Stimulated activated CD4-positive, alpha-beta T cell treated with anti-CD3 and anti-CD28 coated beads, Interleukin-15, amount 100 ng/mL, for 48 hours (primary cell): ENCODE results near the gene MTURN.

Experiments used
- DNase-seq, 2 donors: peaks; one replicate each; pipeline ENCODE4 v3.0.0-alpha.2; 2020; ENCODE audit warnings: low read depth in 2 of 2

Gene MTURN

DNA sequence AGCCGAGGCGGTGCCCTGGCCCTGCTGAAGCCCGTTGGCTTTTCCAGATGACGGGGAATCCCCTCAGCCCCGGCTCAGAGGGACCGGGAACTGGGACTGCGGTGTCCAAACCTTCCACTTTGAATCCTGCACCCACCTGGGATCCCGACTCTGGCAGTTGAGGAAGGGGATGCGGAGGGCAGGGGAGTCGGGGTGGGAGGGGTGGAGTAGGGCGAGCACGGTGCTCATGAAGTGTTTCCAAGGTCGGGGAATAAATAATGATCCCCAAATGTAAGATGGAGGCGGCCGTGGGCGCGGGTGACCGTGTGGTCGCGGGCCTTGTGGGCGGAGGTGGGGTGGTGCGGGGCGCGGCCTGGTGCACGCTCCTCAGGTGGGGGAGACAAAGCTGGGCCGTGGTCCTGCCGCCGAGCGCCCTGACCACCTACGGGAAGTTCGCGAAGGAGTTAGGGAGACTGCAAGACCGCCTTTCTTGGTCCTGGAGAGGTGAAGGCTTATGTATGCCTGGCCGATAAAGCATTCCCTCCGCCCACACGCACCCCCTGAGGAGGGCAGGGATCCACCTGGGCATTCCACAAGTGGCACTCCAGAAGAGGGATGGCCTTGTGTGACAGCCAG, 1.4 kb downstream of the MTURN start:
- no peak for DNase-seq

DNA sequence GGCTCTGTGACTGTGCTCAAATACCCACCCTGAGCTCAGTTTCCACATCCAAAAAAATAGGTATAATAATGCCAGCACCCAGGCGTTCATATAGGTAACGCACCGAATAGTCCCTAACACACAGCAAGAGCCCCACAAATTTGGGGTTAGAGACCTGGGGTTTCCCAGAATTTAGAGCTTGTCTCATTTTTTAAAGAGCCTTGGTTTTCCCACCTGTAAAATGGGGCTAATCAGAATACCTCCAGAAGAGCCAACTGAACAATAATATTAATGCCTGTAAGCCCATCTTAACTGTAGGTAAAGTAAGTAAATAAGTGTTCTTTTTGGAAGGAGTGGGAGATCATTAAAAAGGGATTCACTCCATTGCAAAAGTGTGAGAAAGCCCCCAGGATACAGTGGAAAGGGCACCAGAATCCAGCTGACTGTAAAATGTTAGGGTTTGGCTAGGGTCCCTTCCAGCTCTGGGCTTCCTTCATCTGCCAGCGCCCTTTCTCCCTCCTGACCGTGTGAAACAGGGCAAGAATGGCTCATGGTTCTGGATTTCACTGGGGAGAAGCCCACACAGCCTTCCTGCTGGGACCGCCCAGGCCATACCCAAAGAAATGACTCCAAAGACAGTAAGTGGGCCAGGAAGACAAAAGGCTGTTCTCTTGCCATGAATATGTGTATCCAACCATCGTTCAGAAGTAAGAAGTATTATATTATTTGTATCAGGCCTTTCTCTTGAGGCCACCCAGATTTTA, 2.1 kb downstream of the MTURN start:
- no peak for DNase-seq

DNA sequence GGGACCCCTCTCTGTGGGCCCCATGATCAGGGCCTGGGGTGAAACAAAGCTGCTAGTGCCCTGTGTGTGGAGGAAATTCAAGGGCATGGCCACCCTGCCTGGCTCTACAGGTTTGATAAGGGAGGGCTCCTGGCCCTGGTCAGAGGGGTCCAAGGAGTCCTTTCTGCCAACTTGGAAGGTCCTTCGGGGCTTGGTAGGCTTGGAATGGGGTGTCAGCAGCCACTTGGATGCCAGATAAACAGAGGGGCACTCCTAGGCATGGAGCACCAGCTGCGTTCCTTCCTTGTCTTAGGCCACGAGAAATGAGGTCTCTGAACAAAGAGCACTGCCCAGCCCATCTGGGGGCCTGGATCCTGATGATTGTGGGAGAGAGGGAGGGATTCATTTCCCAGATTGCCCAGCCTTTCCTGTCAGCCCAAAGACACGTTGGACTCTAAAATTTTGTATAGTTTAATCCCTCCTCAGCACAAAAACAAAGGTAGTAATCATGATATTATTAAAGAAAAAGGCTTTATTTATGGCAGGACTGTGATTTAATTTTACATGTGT, 5.1 kb downstream of the MTURN start:
- no peak for DNase-seq

DNA sequence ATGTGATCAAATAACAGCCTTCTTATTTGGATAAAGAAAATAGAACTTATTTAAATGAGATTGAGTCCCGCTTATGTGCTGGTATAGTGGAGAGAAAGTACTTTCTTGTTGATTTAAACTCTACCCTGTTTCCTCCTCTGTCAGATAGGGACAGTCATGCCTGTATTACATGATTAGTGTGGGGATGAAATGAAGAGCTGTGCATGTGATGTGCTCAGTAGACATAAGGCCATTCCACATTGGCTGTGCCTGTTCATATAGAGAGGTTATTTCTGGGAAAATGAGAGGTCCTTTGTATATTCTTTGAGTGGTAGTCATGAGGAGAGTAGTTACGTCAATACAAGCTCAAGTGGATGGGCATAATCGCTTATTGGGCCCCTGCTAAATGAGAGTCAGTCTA, 5.7 kb downstream of the MTURN start:
- no peak for DNase-seq

DNA sequence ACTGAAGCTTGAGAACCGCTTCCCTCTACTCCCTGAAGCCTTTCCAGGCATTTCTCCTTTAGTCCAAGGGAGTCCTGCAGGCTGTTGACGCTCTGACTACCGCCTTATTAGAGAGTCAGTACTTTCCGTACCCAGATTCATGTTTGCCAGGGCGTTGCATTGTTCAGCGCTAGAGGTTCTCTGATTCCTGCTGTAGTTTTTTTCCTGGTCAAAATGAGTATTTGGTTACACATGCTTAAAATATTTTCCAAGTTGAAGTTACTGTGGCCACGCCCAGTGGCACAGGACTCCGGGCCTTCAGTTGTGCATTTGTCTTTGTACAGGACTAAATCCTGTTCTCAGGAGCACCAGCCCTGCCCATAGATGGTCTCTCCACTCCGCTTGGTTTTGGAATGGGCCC, 7.9 kb downstream of the MTURN start:
- no peak for DNase-seq

DNA sequence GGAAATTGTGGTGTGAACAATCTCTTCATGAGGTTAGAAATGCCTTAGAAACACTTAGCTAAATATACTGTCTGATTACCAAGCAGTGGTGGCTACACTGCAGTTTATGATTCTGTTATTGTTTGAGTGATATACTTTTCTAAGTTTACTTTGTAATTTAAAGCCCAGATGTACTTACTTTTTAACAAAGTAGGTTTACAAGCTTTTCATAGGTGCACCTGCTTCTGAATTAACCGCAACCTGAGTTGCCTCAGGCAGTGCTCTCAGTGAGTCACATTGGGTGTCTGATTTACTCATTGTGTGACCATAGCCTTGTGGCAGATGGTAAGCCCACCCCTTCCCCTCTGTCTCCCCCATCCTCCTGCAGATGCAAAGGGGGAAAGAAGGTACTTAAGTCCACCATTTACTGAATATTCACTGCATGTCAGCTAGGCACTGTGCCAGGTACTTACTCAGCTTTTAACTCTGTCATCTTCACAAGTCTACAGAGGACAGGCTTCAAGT, 9.0 kb downstream of the MTURN start:
- no peak for DNase-seq

DNA sequence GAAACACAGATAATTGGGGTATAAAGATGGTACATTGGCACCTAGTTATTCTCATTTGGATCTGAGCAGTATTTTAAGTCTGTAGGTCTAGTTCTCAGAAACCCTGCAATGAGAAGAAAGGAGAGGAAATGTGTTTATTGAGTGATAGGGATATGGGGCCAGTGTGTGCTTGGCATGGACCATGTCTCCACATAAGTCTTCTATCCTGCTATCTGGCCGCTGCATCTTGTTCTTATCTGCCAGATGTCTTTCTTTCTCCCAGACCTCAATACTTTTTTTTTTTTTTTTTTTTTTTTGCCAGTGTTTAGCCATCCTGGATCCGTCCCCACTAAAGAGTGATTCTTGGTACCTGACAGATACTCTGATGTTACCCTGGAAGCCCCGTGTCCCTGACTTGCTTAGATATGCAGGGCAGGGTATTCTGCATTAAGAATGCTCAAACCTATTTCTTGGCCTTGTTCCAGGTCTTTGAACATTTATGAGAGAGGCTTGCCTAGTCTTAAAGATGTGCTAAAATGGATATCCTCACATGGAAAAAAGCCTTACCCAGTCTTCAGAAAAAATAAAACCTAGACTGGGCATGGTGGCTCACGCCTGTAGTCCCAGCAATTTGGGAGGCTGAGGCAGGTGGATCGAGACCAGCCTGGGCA, 10.0 kb downstream of the MTURN start:
- DNase-seq = no peak

DNA sequence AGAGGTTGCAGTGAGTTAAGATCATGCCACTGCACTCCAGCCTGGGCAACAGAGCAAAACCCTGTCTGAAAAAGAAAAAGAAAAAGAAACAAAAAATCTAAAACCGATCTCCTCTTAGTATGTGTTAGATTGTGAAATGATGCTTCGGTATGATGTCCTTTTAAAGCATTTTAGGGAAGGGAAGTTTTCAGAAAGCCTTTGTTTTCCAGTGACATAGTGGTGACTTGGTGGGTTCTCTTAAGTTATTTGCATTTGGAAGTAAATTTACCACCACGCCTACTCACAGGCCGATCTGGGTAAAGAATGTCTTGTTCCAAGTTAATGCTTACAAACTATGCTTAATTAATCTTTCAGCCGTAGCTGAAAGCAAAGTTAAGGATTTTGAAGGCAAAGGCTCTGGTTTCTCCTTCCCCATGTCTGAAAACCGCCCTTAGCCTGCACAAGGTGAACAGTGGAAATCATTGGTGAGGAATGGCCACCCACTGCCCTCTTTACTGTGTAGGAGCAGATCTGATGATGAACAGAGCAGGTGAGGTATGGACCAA, 10.7 kb downstream of the MTURN start:
- DNase-seq = no peak

DNA sequence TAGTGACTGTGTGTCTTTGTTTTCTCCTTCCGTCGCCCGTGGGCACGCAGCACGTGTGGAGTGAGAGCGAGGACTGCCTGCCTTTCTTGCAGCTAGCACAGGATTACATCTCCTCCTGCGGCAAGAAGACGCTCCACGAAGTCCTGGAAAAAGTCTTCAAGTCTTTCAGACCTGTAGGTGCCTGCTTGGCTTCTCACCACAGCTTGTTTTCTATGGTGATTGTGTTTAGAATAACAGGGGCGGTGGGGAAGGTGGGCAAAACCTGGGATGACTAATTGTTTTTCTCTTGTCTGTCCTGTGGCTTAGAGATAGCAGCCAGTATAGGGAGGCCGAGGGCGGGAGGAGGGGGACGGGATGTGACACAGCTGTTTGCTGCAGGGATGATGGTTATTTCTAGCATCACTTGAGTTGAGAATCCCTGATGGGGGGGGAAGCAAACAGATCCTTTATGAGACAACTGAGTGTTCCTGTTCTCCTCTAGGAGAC, 11.4 kb downstream of the MTURN start:
- no peak for DNase-seq

DNA sequence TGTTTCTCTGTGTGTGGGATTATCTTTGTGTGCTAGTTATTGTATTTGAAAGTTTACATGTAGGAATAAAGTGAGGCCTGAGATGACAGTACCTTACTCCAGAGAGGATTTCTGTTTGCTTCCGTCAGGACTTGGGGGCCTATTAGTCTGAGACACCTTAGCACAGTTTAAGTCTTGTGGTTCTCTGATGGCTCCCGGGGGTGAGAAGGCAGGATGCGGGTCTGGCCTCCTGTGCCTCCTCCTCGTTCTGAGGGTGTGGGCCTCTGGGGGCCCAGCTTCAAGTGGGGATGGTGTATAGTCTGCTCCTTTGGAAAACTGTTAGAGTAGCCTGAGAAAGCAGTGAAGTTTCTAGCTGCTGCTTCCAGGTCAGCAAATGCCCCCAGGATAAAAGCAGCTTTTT, 12.4 kb downstream of the MTURN start:
- no peak for DNase-seq

DNA sequence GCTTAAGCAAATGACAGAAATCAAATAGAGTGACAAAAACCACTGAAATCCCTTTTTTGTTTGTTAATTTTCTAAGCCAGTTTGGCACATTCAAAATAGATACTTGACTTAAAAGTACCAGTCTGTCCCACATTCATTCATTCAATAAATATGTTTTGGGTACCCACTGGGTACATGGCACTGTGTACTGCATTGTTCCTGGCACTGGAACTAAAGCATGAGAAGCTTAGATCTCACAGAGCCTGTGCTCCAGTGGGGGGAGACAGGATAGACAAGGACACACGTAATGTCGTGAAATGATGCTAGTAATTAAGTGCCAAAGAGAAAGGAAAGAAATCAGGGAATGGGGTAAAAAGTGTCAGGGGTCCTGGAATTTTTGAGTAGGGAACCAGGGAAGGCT, 13.0 kb downstream of the MTURN start:
- no peak for DNase-seq

DNA sequence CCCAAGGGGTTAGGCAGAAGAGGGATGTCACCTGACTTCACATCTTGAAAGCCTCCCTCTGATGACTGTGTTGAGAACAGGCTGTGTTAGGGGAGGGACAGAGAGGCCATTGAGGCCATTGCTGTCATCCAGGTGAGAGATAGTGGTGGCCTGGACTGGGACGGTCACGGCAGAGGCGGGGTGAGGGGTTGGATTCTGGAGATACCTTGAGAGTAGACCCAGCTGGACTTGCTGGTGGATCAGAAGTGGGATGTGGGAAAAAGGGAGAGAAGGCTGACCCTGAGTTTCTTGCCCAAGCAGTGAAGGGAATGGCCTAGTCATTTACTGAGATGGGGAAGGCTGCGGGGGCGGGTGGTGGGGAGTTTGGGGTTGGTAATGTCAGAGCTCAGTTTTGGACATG, 13.6 kb downstream of the MTURN start:
- DNase-seq = no peak

DNA sequence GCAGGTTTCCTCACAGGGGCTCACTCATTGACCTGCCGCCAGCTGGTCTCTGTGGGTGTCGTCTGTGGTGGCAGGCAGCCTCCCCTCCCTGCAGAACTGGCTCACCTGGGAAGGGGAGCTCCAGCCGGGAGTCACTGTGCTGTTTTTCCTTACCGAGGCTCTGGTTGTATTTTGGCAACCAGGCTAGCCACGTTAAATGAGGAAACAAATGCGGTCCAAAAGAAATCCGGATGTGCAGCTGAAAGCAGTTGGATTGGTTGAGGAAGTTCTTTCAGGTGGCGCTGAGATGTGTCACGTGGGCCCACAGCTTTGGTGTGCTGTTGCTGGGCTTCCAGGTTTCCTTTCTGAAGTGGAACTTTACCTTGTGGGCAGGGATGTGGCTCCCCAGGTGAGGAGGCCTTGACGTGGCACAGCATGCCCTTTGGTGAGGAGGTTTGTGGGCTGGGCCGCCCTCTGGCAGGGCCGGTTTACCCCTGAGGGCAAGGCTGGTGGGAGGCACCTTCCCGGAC, 14.2 kb downstream of the MTURN start:
- no peak for DNase-seq

DNA sequence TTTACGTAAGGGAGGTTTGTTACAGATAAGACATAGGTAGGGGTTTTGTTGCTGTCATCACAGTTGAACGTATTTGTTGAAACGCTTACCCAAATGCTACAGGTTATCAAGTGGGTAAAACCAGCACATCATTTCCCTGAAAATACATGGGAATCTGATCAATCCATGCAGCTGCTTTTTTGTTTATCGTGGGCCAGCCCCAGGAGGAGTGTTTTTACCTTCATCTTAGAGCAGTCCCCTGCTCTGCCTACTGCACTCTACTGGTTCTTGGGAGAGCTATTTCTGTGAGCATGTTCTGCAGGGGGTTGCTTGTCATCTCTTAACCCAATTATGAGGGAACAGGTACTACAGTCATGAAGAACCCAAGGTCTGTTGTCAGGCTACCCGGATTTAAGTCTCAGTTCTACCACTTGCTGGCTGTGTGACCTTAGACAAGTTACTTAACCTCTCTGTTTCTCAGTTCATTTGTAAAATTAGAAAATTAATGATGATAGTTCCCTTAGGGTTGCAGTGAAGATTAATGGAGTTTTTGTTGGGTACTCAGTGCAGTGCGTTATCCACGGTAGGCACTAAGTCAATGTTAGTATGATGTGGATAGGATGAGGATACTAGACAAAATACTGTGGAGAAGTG, 15.0 kb downstream of the MTURN start:
- no peak for DNase-seq

DNA sequence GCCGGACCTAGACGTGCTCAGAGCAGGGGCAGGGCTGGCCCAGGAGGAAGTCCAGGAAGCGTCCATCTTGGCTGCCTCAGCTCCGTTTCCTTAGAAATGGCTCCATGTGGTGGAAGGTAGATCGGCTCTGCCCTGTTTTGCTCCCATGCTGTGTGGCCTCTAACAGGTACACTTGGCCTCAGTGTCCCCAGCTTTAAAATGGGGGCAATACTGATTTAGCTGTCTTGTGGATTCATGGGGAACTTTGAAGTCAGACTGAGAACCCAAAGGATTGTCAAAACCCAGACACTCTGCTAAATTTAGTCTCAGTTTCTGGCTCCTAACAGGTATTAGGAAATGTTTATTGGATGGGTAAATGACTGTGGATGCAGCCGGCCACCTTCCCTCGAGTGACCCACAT, 15.9 kb downstream of the MTURN start:
- DNase-seq = no peak

DNA sequence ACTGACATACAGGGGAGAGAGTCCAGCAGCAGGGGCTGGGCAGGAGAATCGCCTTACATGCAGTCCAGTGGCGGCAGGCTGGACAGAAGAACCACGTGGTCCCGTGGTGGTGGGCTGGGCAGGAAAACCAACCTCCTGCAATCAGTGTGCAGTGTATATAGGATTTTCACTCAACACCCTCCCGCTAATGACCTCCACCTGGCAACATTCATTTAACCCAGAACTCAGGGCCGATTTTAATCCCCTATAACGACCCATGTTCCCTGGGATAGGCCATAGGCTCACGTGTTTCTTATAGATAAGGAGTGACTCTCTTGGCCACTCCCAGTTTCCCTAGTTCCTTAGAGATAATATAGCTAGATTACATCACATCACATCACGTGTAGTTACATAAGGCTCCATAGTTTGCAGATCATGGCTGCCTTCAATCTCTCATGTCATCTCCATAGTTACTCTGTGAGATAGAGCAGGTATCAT, 19.4 kb downstream of the MTURN start:
- DNase-seq = no peak

DNA sequence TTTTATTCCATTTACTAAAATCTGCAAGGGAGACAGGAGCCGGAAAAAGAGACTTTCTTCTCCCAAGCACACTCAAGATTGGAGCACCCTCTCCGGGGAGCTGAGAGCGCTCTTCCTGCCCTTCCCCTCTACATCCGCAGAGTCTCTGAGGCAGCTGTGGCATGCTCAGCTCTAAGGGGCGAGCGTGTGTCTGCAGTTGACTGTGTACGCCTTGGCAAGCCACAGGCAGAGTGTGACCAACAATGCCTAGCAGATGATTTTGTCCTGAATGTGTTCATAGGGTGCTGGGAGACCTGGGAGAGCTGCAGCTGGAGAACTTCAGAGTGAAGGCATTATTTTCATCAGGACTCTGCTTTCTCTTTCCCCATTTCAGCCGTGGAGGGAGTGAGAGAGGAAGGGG, 20.7 kb downstream of the MTURN start:
- DNase-seq = no peak

DNA sequence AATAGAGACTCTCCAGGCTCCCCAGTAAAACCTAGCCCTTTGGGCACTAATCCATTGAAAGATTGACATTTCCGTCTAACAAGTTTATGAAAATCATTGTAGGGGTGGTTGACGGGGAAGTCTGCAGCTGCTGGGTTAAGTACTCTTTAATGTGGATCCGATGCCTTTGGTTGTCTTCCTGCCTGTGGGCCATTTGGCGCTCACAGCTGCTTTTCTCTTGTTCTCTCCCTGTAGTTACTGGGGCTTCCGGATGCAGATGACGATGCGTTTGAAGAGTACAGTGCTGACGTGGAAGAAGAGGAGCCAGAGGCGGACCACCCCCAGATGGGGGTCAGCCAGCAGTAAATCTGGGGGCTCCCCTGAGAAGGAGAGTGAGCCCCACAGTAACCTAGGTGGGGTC, 22.4 kb downstream of the MTURN start:
- DNase-seq = no peak

DNA sequence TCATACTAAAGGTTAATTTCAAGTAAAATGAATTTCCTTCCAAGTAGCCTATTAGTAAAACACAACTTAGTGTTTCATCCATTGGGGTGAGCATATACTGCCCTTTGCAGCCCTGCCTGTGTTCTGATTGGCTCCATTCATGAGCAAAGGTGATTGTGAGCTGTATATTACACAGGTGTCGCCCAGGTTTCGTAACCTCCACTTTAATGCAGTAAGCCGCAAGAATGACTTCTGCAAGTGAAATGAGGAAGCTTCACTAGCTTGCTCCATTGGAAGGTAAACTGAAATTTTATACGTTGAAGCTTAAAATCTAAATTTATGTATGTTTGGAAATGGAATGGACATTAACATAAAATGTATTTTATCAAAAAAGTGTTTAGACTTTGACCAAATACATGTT, 24.4 kb downstream of the MTURN start:
- no peak for DNase-seq

DNA sequence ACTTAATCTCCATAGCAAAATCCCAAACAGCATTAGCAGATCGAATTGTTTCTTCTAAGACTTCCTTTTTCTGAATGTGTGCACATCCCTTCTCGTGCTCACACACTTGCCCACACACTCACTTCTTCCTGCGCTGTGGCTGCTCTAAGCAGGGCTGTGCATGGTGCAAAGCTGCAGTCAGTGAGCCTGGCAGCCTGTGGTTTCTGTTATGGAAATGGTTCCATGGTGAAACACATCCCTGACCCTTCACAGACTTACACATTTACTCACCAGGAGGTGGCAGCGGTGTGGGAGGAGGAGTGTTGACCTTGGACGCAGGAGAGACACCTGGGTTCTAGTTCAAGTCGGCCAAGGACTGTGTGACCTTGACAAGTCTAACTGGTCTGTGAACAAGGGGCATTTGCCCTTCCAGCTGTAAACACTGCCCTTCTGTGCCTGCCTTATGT, 24.9 kb downstream of the MTURN start:
- no peak for DNase-seq

DNA sequence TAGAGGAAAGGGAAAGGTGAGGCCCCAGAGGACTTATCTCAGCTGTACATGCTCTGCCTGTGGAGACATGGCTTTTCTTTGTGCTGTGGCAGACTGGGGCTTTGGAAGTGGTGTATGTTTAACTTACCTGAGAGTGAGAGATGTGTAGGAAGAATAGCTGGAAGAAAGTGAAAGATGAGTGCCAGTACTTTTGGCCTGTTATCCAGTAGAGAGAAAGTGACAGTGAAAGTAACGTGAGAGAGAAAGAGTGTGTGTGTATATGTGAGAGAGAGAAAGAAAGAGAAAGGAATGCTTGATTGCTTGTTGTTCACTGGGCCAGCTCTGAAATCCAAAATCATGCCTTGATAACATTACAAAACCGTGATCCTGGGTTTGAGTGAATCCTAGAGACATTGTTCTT, 25.5 kb downstream of the MTURN start:
- no peak for DNase-seq
